Kidney glomerular epithelial cell (primary cell): ENCODE measurements around the gene AHCY.
A peak's percentile ranks its signal among the peaks of the same experiment; 100 is the strongest.
"Not testable (repeated sequence)": the region's sequence is repeated elsewhere in the genome, so short reads cannot be mapped to it uniquely, and the experiment has no call there.

Experiments
- DNase-seq: peaks from one replicate; lab custom pipeline; 2025; lab: John Stamatoyannopoulos, UW

The AHCY gene

DNA sequence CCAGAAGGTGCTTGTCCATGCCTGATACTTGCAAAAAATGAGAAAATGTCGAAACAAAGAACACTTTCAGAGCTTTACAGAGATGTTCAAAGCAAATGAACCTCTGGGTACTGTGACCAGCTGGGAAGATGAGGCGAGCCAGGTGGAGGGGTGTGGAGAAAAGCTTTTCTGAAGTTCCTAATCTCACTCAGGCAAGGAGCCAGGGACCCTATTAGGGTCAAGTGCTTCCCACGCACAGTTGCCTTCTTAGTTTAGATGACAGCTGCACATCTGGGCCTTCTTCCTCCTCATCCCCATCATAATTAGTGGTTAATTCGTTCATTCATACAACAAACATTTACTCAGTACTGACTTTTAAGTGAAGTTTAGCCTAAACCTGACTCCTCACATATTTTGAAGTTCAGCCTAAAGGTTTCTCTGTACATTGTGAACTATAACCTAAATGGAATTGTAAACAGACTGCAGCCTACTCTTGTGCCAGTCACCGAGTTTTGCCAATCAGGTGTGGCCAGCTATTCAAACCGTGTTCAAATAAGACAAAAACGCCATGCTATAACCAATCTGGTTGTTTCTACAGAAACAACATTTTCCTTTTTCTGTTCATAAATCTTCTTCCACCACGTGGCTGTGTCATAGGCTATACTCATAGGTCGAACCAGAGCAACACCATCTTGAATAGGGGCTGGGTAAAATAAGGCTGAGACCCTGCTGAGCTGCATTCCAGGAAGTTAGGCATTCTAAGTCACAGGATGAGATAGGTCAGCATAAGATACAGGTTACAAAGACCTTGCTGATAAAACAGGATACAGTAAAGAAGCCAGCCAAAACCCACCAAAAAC is 19.3 kb upstream of the AHCY start:
- DNase-seq: no peak

GRCh38 chr20:34320861-34321260 is 17.7 kb upstream of the AHCY start:
- DNase-seq: no peak

DNA sequence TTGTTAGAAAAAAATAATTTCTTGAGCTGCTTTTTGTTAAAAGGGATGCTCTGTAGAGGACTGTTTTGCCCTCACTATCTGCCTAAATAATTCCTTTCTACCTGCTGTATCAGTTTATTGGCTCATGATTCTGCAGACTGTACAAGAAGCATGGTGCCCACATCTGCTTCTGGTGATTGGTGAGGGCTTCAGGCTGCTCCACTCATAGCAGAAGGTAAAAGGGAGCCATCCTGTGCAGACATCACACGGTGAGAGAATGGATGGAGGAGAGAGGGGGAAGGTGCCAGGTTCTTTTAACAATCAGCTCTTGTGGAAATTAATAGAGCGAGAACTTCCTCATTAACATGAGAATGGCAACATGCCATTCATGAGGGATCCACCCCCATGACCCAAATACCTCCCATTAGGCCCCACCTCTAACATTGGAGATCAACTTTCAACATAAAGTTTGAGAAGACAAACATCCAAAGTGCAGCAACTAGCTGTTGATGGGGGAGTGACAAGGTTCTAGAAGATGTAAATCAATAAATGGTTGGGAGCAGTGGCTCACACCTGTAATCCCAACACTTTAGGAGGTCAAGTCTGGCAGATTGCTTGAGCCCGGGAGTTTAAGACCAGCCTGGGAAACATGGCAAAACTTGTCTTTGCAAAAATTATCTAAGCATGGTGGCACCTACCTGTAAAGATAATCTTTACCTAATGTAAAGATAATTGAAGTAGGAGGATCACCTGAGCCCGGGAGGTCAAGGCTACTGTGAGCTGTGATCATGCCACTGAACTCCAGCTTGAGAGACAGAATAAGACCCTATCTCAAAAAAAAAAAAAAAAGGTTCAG is 15.7 kb upstream of the AHCY start:
- no peak for DNase-seq

DNA sequence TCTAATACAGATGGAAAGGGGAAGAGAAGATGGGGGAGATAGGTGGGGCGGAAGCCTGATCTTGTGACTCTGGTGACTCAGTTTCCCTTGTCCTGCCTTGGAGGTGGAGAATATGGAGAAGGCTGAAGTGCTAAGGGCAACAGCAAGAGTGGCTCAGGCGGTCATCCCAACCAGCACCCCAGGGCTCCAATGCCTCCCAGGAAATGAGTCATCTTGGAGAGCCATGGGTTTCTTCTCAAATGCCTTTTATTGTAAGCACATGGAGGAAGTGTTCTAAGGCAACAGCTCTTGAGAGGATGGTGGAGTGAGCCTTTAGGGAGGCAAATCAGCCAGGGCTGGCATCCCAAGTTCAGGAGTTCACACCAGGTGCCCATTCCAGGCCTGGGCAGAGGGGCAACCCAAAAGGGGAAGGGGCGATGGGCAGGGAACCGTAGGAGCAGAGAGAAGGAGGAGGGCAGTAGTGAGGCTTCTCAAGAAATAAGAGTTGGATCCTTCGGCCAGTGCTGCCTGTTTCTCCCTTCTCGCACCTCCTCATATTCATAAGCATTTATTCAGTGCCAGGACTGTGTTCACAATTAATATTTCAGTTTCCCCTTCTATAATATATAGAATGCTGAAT is 13.2 kb upstream of the AHCY start:
- DNase-seq: no peak

DNA sequence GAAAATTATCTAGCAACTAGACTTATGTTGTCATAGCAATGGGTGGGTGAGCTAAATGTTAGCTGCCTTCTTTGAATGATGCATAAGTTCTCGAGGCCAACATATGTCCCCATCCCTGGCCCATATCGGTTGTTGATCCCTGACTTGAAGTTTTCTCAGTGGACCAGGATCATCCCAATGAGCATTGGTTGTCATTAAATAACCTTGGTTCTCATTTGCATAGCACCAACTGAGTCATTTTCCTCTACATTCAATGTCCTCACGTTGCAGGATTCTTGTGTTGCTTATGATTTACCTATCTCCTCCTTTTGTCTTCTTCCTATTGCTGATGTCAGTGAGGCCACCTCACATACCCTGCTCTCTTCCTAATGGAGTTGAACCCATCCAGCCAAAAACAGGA is 12.1 kb upstream of the AHCY start:
- no peak for DNase-seq

DNA sequence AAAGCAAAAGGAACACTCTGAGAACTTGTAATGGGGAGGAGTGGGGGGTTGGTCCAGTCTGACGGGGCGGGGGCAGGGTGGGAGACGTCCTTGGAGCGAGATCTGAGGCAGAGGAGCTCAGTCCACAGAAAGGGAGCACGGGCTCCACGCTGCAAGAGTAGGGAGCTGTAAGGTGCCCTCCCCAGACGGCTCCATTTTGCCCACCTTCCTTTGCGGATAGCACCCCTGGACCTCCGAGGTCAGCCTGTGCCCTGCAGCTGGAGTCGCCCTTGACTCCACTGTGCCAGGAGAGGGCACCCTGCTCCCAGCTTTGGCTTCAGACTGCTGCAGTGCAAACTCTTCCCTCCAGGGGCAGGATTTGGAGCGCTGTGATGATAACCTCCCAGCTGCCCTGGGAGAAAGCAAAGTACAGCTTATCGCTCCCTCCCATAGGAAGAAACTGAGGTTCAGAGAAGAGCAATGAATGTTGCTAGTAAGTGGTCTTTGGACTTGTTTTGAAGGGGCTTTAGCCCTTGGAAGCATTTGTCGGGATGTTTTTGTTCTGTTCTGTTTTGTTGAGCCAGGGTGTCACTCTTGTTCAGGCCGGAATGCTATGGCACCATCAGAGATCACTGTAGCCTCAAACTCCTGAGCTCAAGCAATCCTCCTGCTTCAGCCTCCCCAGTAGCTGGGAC is 9.5 kb upstream of the AHCY start:
- peak; percentile 79 for DNase-seq

DNA sequence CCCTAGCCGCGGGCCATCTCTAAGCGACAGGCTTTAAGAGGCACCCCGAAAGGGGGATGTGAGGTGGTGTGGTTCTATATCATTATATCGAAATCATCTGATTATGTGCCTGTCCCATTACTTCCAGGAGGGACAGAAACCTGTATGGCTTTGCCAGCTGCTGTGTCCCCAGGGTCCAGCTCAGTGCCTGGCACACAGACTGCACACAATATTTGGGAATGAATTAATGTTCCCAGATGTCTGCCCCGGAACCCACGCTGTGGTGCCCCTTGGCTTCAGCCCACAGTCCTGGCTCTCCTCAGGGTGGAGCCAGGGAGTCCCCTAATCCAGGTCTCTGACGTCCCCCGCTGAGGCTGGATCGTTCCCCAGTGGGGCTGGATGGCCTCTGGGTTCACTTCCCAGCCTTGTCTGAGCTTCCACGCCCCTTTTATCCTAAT is 8.9 kb upstream of the AHCY start:
- DNase-seq: no peak

DNA sequence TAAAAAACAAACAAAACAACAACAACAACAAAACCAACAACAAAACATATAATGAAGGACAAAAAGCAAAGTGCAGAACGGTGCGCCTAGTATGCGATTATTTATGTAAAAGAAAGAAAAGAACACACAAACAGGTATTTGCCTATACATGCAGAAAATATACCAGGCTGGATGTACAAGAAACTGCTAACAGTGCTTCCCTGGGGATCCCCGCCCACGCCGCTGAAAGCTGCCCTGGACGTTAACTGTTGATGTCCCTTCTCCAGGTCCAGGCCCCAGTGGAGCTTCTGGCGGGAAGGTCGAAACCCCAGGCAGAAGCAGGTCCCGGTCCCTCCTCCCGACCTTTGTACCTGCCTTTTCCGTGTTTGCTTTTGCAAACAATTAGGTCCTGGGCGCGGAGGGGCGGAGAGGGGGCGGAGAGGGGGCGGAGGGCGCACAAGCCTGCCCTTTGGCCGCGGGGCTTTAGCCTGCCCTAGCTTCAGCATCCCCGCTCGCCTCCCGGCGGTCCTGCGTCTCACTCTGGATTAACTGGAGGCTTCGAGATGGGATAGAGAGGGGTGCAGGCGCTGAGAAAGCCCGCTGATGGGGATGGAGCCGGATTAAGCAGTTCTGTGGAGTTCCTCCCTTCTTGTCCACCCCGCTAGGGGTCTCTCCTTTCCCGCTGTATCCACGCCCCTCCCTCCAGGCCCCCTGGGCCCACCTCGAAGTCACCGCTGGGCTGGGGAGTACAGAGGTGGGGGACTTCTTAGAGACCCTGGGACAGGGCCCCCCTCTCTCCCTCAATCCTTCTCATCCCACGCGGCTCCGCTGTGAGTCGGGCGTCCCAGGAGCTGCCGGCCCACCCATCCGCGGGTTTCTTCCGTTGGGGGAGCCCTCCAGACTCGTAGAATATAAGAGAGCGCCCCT is 8.2 kb upstream of the AHCY start:
- DNase-seq: no peak

- no peak for DNase-seq
These were observed 7.4 kb upstream of the AHCY start for GRCh38 chr20:34310481-34311117.

- no peak for DNase-seq
These were observed 6.5 kb upstream of the AHCY start for GRCh38 chr20:34309691-34310090.

- DNase-seq: no peak
These were observed 2.4 kb upstream of the AHCY start for GRCh38 chr20:34305333-34306230.

- DNase-seq: no peak
These were observed 838 bp downstream of the AHCY start for GRCh38 chr20:34302312-34302722.

GRCh38 chr20:34301587-34302311 is 1.4 kb downstream of the AHCY start:
- no peak for DNase-seq

GRCh38 chr20:34300809-34301586 is 2.2 kb downstream of the AHCY start:
- DNase-seq: no peak

DNA sequence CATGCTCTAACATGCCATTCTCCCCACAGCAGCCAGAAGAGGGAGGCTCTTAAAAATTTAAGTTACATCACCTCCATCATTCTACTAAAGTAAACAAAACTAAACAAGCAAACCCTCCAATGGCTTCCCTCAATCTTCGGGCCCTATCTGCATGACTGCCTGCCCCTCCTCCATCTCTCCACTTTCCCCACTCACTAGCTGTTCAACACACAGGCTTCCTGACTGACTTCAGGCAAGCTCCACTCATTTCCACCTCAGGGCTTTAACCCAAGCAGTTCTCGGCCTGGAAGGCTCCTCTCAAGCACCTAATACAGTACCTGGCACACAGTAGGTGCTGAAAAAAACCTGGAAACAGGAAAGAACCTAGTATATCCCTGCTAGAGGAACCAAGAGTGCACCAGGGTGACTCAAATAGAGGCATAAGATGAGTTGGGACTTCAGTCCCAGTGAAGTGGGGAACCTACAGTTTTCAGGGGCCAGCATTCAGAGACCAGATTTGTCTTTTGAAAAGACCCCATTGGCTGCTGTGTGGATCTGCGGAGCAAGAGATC is 2.8 kb downstream of the AHCY start:
- DNase-seq: peak; percentile 21

DNA sequence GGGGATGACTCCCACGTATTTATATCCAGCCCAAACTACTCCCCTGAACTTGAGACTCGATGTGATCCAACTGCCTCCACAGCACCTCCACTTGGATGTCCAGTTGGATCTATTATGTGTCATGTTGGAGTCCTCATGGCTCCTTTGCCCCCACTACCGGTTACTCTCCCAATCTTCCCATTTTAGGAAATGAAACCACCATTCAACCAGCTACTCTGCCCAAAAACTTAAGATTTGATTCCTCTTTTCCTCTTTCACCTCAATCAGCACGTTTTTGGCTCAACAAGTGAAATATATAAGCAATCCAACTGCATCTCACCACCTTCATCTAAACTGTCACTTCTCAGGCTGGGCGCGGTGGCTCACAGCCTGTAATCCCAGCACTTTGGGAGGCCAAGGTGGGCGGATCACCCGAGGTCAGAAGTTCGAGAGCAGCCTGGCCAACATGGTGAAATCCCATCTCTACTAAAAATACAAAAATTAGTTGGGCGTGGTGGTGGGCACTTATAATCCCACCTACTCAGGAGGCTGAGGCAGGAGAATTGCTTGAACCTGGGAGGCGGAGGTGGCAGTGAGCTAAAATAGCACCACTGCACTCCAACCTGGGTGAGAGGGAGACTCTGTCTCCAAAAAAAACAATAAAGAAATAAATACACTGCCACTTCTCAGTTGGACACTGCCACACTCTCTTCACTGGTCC is 3.4 kb downstream of the AHCY start:
- DNase-seq: no peak

DNA sequence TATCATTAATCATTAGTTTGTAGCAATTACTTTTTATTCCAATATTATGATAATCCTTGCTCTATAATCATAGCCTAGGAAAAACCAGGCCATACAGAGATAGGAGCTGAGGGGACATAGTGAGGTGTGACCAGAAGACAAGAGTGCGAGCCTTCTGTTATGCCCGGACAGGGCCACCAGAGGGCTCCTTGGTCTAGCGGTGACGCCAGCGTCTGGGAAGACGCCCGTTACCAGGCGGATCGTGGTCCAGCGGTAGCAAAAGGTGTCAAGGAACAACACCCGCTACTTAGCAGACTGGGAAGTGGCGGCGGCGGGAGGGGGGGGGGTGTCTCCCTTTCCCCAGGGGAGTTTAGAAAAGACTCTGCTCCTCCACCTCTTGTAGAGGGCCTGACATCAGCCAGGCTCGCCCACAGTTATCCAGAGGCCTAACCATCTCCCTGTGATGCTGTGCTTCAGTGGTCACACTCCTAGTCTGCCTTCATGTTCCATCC is 4.8 kb downstream of the AHCY start:
- not testable (repeated sequence) for DNase-seq
